ENCODE results near the gene ZDHHC3.

ZDHHC3 gene

GRCh38 chr3:44924457-44925084 is 51.4 kb downstream of the ZDHHC3 start:
- DNase-seq, result no peak

GRCh38 chr3:44923632-44924456 is 52.1 kb downstream of the ZDHHC3 start:
- no peak for DNase-seq

GRCh38 chr3:44920081-44920480 is 55.9 kb downstream of the ZDHHC3 start:
- no peak for DNase-seq

GRCh38 chr3:44918581-44918980 is 57.4 kb downstream of the ZDHHC3 start:
- no peak for DNase-seq

GRCh38 chr3:44918087-44918486 is 57.9 kb downstream of the ZDHHC3 start:
- DNase-seq, result no peak

- DNase-seq, result no peak
Measured at GRCh38 chr3:44915702-44916438, 60.1 kb downstream of the ZDHHC3 start.

GRCh38 chr3:44914936-44915335 is 61.0 kb downstream of the ZDHHC3 start:
- DNase-seq, result no peak

- DNase-seq, result peak; percentile 46
Measured at GRCh38 chr3:44913868-44914468, 62.0 kb downstream of the ZDHHC3 start.

- DNase-seq, result no peak
Measured at GRCh38 chr3:44910693-44911092, 65.3 kb downstream of the ZDHHC3 start.

- no peak for DNase-seq
Measured at GRCh38 chr3:44909063-44909462, 66.9 kb downstream of the ZDHHC3 start.

GRCh38 chr3:44907612-44908011 is 68.4 kb downstream of the ZDHHC3 start:
- DNase-seq, result no peak

GRCh38 chr3:44906997-44907396 is 69.0 kb downstream of the ZDHHC3 start:
- DNase-seq, result no peak

GRCh38 chr3:44905446-44906157 is 70.4 kb downstream of the ZDHHC3 start:
- DNase-seq, result no peak

GRCh38 chr3:44903751-44904150 is 72.2 kb downstream of the ZDHHC3 start:
- DNase-seq, result no peak

GRCh38 chr3:44903314-44903713 is 72.7 kb downstream of the ZDHHC3 start:
- DNase-seq, result no peak

- no peak for DNase-seq
Measured at GRCh38 chr3:44902628-44903027, 73.3 kb downstream of the ZDHHC3 start.

- DNase-seq, result no peak
Measured at GRCh38 chr3:44899683-44900367, 76.1 kb downstream of the ZDHHC3 start.

- DNase-seq, result no peak
Measured at GRCh38 chr3:44896440-44896839, 79.5 kb downstream of the ZDHHC3 start.

GRCh38 chr3:44894485-44894884 is 81.5 kb downstream of the ZDHHC3 start:
- DNase-seq, result no peak

GRCh38 chr3:44893097-44893496 is 82.9 kb downstream of the ZDHHC3 start:
- DNase-seq, result no peak

- DNase-seq, result no peak
Measured at GRCh38 chr3:44892689-44893088, 83.3 kb downstream of the ZDHHC3 start.

GRCh38 chr3:44890852-44891251 is 85.1 kb downstream of the ZDHHC3 start:
- DNase-seq, result no peak
